ENCODE data around the gene B3GNT8. TPM values are rescaled to one million over a fixed set of nuclear protein-coding genes. Genes with fewer than 3 reads are reported as not detected.
"Not testable (repeated sequence)": the region's sequence is repeated elsewhere in the genome, so short reads cannot be mapped to it uniquely, and the experiment has no call there.

Gene B3GNT8
- polyA plus RNA-seq, 2 donors = 42.9 to 68.8 TPM

GRCh38 chr19:41436674-41436951 lies 9.4 kb upstream of the B3GNT8 start:
- Histone ChIP-seq H3K27ac (ENCODE audit: low read depth in 2 of 2, low read length in 1 of 2) (no peak overlapping the region), H3K27me3 (ENCODE audit: control insufficient read depth in 1 of 2, insufficient read depth in 2 of 2, low read length in 2 of 2) (no peaks in the 10 kb centered on the region), H3K9me3 (ENCODE audit: control insufficient read depth in 2 of 2, insufficient read depth in 1 of 2, low read depth in 1 of 2, low read length in 1 of 2) (no peaks in the 10 kb centered on the region), H3K4me3 (ENCODE audit: low read depth in 1 of 2, low read length in 2 of 2) (no peak overlapping the region), H3K4me1 (ENCODE audit: control insufficient read depth in 2 of 2, insufficient read depth in 2 of 2, low read length in 1 of 2) (peaks cover 3 to 7% of the 10 kb centered on the region in 2 donors), H3K36me3 (ENCODE audit: control insufficient read depth in 2 of 2, insufficient read depth in 2 of 2, low read length in 1 of 2) (peaks cover 5 to 18% of the 10 kb centered on the region in 2 donors)

- Histone ChIP-seq H3K27me3 (ENCODE audit: control insufficient read depth in 1 of 2, insufficient read depth in 2 of 2, low read length in 2 of 2) (no peaks in the 10 kb centered on the region), H3K36me3 (ENCODE audit: control insufficient read depth in 2 of 2, insufficient read depth in 2 of 2, low read length in 1 of 2) (peaks cover 8 to 22% of the 10 kb centered on the region in 2 donors), H3K4me3 (ENCODE audit: low read depth in 1 of 2, low read length in 2 of 2) (no peak overlapping the region), H3K9me3 (ENCODE audit: control insufficient read depth in 2 of 2, insufficient read depth in 1 of 2, low read depth in 1 of 2, low read length in 1 of 2) (no peaks in the 10 kb centered on the region), H3K27ac (ENCODE audit: low read depth in 2 of 2, low read length in 1 of 2) (no peak overlapping the region), H3K4me1 (ENCODE audit: control insufficient read depth in 2 of 2, insufficient read depth in 2 of 2, low read length in 1 of 2) (peaks cover 0 to 3% of the 10 kb centered on the region in 2 donors)
- WGBS, 2 donors = 92 to 96% methylated on average over 19 of the region's 19 CpGs
These were observed 8.9 kb upstream of the B3GNT8 start for GRCh38 chr19:41435936-41436673.

- H3K27me3 ChIP-seq (ENCODE audit: control insufficient read depth in 1 of 2, insufficient read depth in 2 of 2, low read length in 2 of 2); H3K9me3 ChIP-seq (ENCODE audit: control insufficient read depth in 2 of 2, insufficient read depth in 1 of 2, low read depth in 1 of 2, low read length in 1 of 2); H3K4me1 ChIP-seq (ENCODE audit: control insufficient read depth in 2 of 2, insufficient read depth in 2 of 2, low read length in 1 of 2); H3K27ac ChIP-seq (ENCODE audit: low read depth in 2 of 2, low read length in 1 of 2); H3K4me3 ChIP-seq (ENCODE audit: low read depth in 1 of 2, low read length in 2 of 2): not testable (repeated sequence)
- whole genome bisulfite sequencing, 2 donors = 98% methylated on average over 11 of the region's 11 CpGs
- H3K36me3 ChIP-seq (ENCODE audit: control insufficient read depth in 2 of 2, insufficient read depth in 2 of 2, low read length in 1 of 2) = peaks cover 8 to 25% of the 10 kb centered on the region in 2 donors
These were observed 8.2 kb upstream of the B3GNT8 start for GRCh38 chr19:41435376-41435775.

GRCh38 chr19:41434450-41434849 lies 7.3 kb upstream of the B3GNT8 start:
- Histone ChIP-seq H3K27ac (ENCODE audit: low read depth in 2 of 2, low read length in 1 of 2) (no peak overlapping the region), H3K4me1 (ENCODE audit: control insufficient read depth in 2 of 2, insufficient read depth in 2 of 2, low read length in 1 of 2) (peaks cover 0 to 3% of the 10 kb centered on the region in 2 donors), H3K27me3 (ENCODE audit: control insufficient read depth in 1 of 2, insufficient read depth in 2 of 2, low read length in 2 of 2) (no peaks in the 10 kb centered on the region), H3K9me3 (ENCODE audit: control insufficient read depth in 2 of 2, insufficient read depth in 1 of 2, low read depth in 1 of 2, low read length in 1 of 2) (no peaks in the 10 kb centered on the region), H3K4me3 (ENCODE audit: low read depth in 1 of 2, low read length in 2 of 2) (no peak overlapping the region), H3K36me3 (ENCODE audit: control insufficient read depth in 2 of 2, insufficient read depth in 2 of 2, low read length in 1 of 2) (peaks cover 8 to 25% of the 10 kb centered on the region in 2 donors)
- 76 to 77% methylated on average over 5 of the region's 5 CpGs for WGBS, 2 donors

GRCh38 chr19:41433171-41433570 lies 6.0 kb upstream of the B3GNT8 start:
- no peaks in the 10 kb centered on the region for H3K27me3 ChIP-seq (ENCODE audit: control insufficient read depth in 1 of 2, insufficient read depth in 2 of 2, low read length in 2 of 2)
- WGBS, 2 donors = 89 to 93% methylated on average over 18 of the region's 18 CpGs
- H3K4me1 ChIP-seq (ENCODE audit: control insufficient read depth in 2 of 2, insufficient read depth in 2 of 2, low read length in 1 of 2) = peaks cover 2 to 4% of the 10 kb centered on the region in 2 donors
- no peak overlapping the region for H3K27ac ChIP-seq (ENCODE audit: low read depth in 2 of 2, low read length in 1 of 2)
- H3K36me3 ChIP-seq (ENCODE audit: control insufficient read depth in 2 of 2, insufficient read depth in 2 of 2, low read length in 1 of 2) = peaks cover 8 to 25% of the 10 kb centered on the region in 2 donors
- H3K4me3 ChIP-seq (ENCODE audit: low read depth in 1 of 2, low read length in 2 of 2) = no peak overlapping the region
- no peaks in the 10 kb centered on the region for H3K9me3 ChIP-seq (ENCODE audit: control insufficient read depth in 2 of 2, insufficient read depth in 1 of 2, low read depth in 1 of 2, low read length in 1 of 2)

- Histone ChIP-seq H3K36me3 (ENCODE audit: control insufficient read depth in 2 of 2, insufficient read depth in 2 of 2, low read length in 1 of 2) (peaks cover 8 to 23% of the 10 kb centered on the region in 2 donors), H3K9me3 (ENCODE audit: control insufficient read depth in 2 of 2, insufficient read depth in 1 of 2, low read depth in 1 of 2, low read length in 1 of 2) (no peaks in the 10 kb centered on the region), H3K4me3 (ENCODE audit: low read depth in 1 of 2, low read length in 2 of 2) (no peak overlapping the region), H3K4me1 (ENCODE audit: control insufficient read depth in 2 of 2, insufficient read depth in 2 of 2, low read length in 1 of 2) (peaks cover 2 to 4% of the 10 kb centered on the region in 2 donors), H3K27me3 (ENCODE audit: control insufficient read depth in 1 of 2, insufficient read depth in 2 of 2, low read length in 2 of 2) (no peaks in the 10 kb centered on the region), H3K27ac (ENCODE audit: low read depth in 2 of 2, low read length in 1 of 2) (no peak overlapping the region)
- 74% methylated on average over 23 of the region's 23 CpGs for WGBS, 2 donors
These were observed 4.5 kb upstream of the B3GNT8 start for GRCh38 chr19:41431426-41432386.

- no peak overlapping the region for H3K4me3 ChIP-seq (ENCODE audit: low read depth in 1 of 2, low read length in 2 of 2)
- peaks cover 8 to 30% of the 10 kb centered on the region in 2 donors for H3K36me3 ChIP-seq (ENCODE audit: control insufficient read depth in 2 of 2, insufficient read depth in 2 of 2, low read length in 1 of 2)
- 78 to 79% methylated on average over 6 of the region's 6 CpGs for WGBS, 2 donors
- no peaks in the 10 kb centered on the region for H3K27me3 ChIP-seq (ENCODE audit: control insufficient read depth in 1 of 2, insufficient read depth in 2 of 2, low read length in 2 of 2)
- peaks cover 2 to 12% of the 10 kb centered on the region in 2 donors for H3K4me1 ChIP-seq (ENCODE audit: control insufficient read depth in 2 of 2, insufficient read depth in 2 of 2, low read length in 1 of 2)
- H3K9me3 ChIP-seq (ENCODE audit: control insufficient read depth in 2 of 2, insufficient read depth in 1 of 2, low read depth in 1 of 2, low read length in 1 of 2) = no peaks in the 10 kb centered on the region
- no peak overlapping the region for H3K27ac ChIP-seq (ENCODE audit: low read depth in 2 of 2, low read length in 1 of 2)
These were observed 3.7 kb upstream of the B3GNT8 start for GRCh38 chr19:41430922-41431321.

GRCh38 chr19:41428481-41428859 lies 1.3 kb upstream of the B3GNT8 start:
- Histone ChIP-seq H3K27ac (ENCODE audit: low read depth in 2 of 2, low read length in 1 of 2) (peak overlapping the region; percentile 86 to 97), H3K27me3 (ENCODE audit: control insufficient read depth in 1 of 2, insufficient read depth in 2 of 2, low read length in 2 of 2) (no peaks in the 10 kb centered on the region), H3K36me3 (ENCODE audit: control insufficient read depth in 2 of 2, insufficient read depth in 2 of 2, low read length in 1 of 2) (peaks cover 8 to 49% of the 10 kb centered on the region in 2 donors), H3K9me3 (ENCODE audit: control insufficient read depth in 2 of 2, insufficient read depth in 1 of 2, low read depth in 1 of 2, low read length in 1 of 2) (no peaks in the 10 kb centered on the region), H3K4me1 (ENCODE audit: control insufficient read depth in 2 of 2, insufficient read depth in 2 of 2, low read length in 1 of 2) (peaks cover 2 to 22% of the 10 kb centered on the region in 2 donors), H3K4me3 (ENCODE audit: low read depth in 1 of 2, low read length in 2 of 2) (peak overlapping the region; percentile 59 to 76)
- 64 to 69% methylated on average over 1 of the region's 1 CpG for WGBS, 2 donors

GRCh38 chr19:41427647-41428480 lies 690 bp upstream of the B3GNT8 start:
- Histone ChIP-seq H3K4me1 (ENCODE audit: control insufficient read depth in 2 of 2, insufficient read depth in 2 of 2, low read length in 1 of 2) (peaks cover 2 to 23% of the 10 kb centered on the region in 2 donors), H3K9me3 (ENCODE audit: control insufficient read depth in 2 of 2, insufficient read depth in 1 of 2, low read depth in 1 of 2, low read length in 1 of 2) (no peaks in the 10 kb centered on the region), H3K27me3 (ENCODE audit: control insufficient read depth in 1 of 2, insufficient read depth in 2 of 2, low read length in 2 of 2) (no peaks in the 10 kb centered on the region), H3K4me3 (ENCODE audit: low read depth in 1 of 2, low read length in 2 of 2) (peak overlapping the region; percentile 59 to 76), H3K27ac (ENCODE audit: low read depth in 2 of 2, low read length in 1 of 2) (peak overlapping the region; percentile 86 to 97), H3K36me3 (ENCODE audit: control insufficient read depth in 2 of 2, insufficient read depth in 2 of 2, low read length in 1 of 2) (peaks cover 12 to 49% of the 10 kb centered on the region in 2 donors)
- 6 to 12% methylated on average over 23 of the region's 23 CpGs for WGBS, 2 donors
